ENCODE data around the gene LAMTOR5.
"Not testable (repeated sequence)": the region's sequence is repeated elsewhere in the genome, so short reads cannot be mapped to it uniquely, and the experiment has no call there.

LAMTOR5 gene

DNA sequence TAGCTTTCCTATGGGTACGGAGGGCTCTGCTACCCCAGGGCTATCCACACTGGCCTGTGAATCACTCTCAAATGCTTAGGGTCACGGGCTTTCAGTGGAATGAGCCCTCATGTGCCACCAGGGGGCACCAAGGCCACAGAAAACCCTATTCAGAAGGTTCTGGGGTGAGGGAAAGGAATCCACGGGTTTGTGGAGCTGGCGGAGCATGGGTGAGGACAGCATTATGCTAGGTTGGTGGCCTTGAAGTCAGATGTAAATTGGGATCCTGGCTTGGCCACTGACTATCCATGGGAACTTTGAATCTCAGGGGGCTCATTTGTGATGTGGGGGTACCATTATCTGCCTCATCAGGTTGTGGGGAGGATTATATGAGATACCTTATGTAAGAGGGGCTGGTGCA lies 5.1 kb upstream of the LAMTOR5 start:
- DNase-seq = peak; percentile 77
- Histone ChIP-seq H3K4me3 (no peak overlapping the region), H3K36me3 (no peaks in the 10 kb centered on the region), H3K27ac (no peak overlapping the region), H3K9me3 (no peaks in the 10 kb centered on the region), H3K27me3 (no peaks in the 10 kb centered on the region), H3K4me1 (peaks cover 0 to 16% (median 3%) of the 10 kb centered on the region in 4 donors)
- TF ChIP-seq, protein P1, sequence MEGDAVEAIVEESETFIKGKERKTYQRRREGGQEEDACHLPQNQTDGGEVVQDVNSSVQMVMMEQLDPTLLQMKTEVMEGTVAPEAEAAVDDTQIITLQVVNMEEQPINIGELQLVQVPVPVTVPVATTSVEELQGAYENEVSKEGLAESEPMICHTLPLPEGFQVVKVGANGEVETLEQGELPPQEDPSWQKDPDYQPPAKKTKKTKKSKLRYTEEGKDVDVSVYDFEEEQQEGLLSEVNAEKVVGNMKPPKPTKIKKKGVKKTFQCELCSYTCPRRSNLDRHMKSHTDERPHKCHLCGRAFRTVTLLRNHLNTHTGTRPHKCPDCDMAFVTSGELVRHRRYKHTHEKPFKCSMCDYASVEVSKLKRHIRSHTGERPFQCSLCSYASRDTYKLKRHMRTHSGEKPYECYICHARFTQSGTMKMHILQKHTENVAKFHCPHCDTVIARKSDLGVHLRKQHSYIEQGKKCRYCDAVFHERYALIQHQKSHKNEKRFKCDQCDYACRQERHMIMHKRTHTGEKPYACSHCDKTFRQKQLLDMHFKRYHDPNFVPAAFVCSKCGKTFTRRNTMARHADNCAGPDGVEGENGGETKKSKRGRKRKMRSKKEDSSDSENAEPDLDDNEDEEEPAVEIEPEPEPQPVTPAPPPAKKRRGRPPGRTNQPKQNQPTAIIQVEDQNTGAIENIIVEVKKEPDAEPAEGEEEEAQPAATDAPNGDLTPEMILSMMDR (IDR thresholded peaks at IDR 0.05) = peak; percentile 52 to 65
- intact Hi-C loops (cut with DNase I; ENCODE audit: low total_unique reads) = loop anchor here (5.0 kb wide), 1 partner anchor 45 kb away; no protein-coding TSS in a partner anchor

DNA sequence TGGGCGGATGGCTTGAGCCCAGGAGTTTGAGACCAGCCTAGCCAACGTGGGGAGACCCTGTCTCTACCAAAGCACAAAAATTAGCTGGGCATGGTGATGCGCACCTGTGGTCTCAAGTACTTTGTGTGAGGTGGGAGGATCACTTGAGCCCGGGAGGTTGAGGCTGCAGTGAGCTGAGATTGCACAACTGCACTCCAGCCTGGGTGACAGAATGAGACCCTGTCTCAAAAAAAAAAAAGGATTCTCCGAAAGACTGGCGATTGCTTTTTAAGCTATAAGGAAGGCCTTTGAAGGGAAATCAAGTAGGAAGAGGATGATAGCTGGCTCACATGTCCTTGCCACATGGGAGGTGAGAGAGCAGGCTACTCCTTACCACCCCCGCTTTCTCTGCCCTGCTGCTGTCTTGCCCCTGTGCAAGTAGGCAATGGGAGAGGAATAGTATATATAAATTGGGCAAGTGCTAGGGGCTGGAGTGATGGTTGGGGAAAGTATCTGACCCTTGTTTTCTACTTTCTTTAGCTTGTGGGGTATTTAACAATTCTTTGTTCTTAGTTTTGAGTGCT lies 3.8 kb upstream of the LAMTOR5 start:
- intact Hi-C loops (cut with DNase I; ENCODE audit: low total_unique reads) = loop anchor here (5.0 kb wide), 1 partner anchor 46 kb away; no protein-coding TSS in a partner anchor
- Histone ChIP-seq H3K27me3 (no peaks in the 10 kb centered on the region), H3K4me1 (peaks cover 0 to 21% (median 8%) of the 10 kb centered on the region in 4 donors), H3K36me3 (no peaks in the 10 kb centered on the region), H3K4me3 (no peak overlapping the region), H3K9me3 (no peaks in the 10 kb centered on the region), H3K27ac (no peak overlapping the region)
- no peak for DNase-seq
- TF ChIP-seq, protein P1 (IDR thresholded peaks at IDR 0.05) = no peak

DNA sequence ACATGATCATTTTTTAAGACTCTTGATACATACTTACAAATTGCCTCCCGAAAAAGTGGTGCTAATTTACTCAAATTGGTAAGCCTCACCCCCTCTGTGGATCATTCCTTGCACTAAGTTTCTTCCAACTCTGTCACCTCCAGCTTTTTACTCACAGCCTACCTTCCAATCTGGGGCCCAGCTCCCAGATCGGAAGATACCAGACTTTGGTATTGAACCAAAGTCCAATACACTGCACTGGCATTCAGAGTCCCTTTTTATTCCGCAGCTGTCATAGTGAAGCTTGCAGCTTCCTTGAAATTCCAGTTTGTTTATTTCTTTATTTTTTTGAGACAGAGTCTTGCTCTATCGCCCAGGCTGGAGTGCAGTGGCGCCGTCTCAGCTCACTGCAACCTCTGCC lies 1.8 kb upstream of the LAMTOR5 start:
- Histone ChIP-seq H3K4me1 (peaks cover 0 to 31% (median 14%) of the 10 kb centered on the region in 4 donors), H3K9me3 (no peaks in the 10 kb centered on the region), H3K36me3 (peaks cover 15% of the 10 kb centered on the region in 3 donors), H3K4me3 (no peak overlapping the region), H3K27me3 (no peaks in the 10 kb centered on the region), H3K27ac (no peak overlapping the region)
- DNase-seq = no peak
- intact Hi-C loops (cut with DNase I; ENCODE audit: low total_unique reads) = no loop called here
- TF ChIP-seq, protein P1 (IDR thresholded peaks at IDR 0.05) = no peak

DNA sequence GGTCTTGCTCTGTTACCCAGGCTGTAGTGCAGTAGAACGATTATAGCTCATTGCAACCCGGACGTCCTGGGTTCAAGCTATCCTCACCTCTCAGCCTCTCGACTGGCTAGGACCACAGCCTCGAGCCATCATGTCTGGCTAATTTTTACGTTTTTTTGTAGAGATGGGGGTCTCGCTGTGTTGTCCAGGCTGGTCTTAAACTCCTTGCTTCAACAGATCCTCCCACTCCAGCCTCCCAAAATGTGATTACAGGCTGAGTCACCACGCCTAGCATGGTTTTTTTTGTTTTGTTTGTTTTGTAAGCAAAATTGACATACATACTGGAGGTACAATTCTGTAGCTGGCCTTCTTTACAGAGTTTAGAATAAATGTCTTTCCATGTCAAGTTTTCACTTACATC lies 994 bp upstream of the LAMTOR5 start:
- intact Hi-C loops (cut with DNase I; ENCODE audit: low total_unique reads) = no loop called here
- DNase-seq = no peak
- H3K4me3 ChIP-seq = peak overlapping the region; percentile 86 to 87
- H3K9me3 ChIP-seq = no peaks in the 10 kb centered on the region
- H3K27me3 ChIP-seq = no peaks in the 10 kb centered on the region
- H3K36me3 ChIP-seq = peaks cover 23 to 24% (median 23%) of the 10 kb centered on the region in 3 donors
- H3K4me1 ChIP-seq = peaks cover 0 to 31% (median 14%) of the 10 kb centered on the region in 4 donors
- peak overlapping the region in 1 of 2 donors; percentile 93 for H3K27ac ChIP-seq
- TF ChIP-seq, protein P1 (IDR thresholded peaks at IDR 0.05) = no peak

DNA sequence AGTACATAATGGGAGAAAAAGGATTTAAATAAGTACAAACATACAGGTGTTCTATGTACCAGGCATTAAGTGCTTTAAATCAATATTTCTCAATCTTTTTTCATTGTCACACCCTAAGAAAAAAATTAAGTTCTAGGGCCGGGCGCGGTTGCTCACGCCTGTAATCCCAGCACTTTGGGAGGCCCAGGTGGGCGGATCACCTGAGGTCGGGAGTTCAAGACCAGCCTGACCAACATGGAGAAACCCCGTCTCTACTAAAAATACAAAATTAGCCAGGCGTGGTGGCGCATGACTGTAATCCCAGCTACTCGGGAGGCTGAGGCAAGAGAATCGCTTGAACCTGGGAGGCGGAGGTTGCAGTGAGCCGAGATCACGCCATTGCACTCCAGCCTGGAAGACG lies 1.1 kb downstream of the LAMTOR5 start:
- peaks cover 43 to 45% (median 44%) of the 10 kb centered on the region in 3 donors for H3K36me3 ChIP-seq
- DNase-seq; intact Hi-C loops (cut with DNase I; ENCODE audit: low total_unique reads); H3K9me3 ChIP-seq; H3K27me3 ChIP-seq: not testable (repeated sequence)
- peaks cover 0 to 31% (median 14%) of the 10 kb centered on the region in 4 donors for H3K4me1 ChIP-seq
- peak overlapping the region; percentile 86 to 87 for H3K4me3 ChIP-seq
- peak overlapping the region; percentile 93 to 95 for H3K27ac ChIP-seq

DNA sequence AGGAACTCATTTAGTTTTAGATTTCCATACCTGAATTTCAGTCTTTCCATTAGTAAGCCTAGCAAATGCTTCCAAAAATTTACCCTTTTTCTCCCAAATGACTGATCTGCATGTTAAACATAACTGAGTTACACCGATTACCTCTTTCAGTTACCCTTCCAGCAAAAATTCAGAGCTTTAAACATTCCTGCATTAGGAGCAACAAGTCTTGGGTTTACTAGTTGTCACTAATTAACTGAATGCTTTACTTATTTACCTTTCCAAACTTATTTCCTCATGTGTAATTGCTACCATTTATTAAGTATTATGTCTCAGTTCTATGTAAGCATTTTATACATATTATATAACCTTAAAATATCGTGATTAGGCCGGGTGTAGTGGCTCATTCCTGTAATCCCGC lies 3.1 kb downstream of the LAMTOR5 start:
- intact Hi-C loops (cut with DNase I; ENCODE audit: low total_unique reads) = no loop called here

More for the DNA sequence above, 3.1 kb downstream of the LAMTOR5 start:
- Histone ChIP-seq H3K9me3 (no peaks in the 10 kb centered on the region), H3K4me1 (peaks cover 0 to 28% (median 14%) of the 10 kb centered on the region in 4 donors), H3K27ac (no peak overlapping the region), H3K4me3 (no peak overlapping the region), H3K27me3 (no peaks in the 10 kb centered on the region), H3K36me3 (peaks cover 56 to 65% (median 60%) of the 10 kb centered on the region in 3 donors)
- TF ChIP-seq, protein P1 (IDR thresholded peaks at IDR 0.05) = no peak
- DNase-seq = no peak

All from tibial artery (tissue), 4 donors.